OCI-LY1 (cell line): ENCODE measurements around the gene ZBTB43.

Experiments
- EZH2 ChIP-seq: fragments of 200-600 bp; sonication (generic), shearing (Covaris generic); IDR thresholded peaks from 2 replicates; pipeline ENCODE4 v1.8.0; 2017; ENCODE audit warnings: borderline replicate concordance, mixed run types, mild to moderate bottlenecking, antibody characterized with exemption, low read length, moderate library complexity, mixed read lengths
- TF ChIP-seq, protein P1 (sequence below): fragments of 200-600 bp; sonication (generic), shearing (Covaris generic); IDR thresholded peaks from 2 replicates; pipeline ENCODE4 v1.5.1; 2017; ENCODE audit warnings: mild to moderate bottlenecking, antibody characterized with exemption, low read length, moderate library complexity, mixed read lengths

DNA sequence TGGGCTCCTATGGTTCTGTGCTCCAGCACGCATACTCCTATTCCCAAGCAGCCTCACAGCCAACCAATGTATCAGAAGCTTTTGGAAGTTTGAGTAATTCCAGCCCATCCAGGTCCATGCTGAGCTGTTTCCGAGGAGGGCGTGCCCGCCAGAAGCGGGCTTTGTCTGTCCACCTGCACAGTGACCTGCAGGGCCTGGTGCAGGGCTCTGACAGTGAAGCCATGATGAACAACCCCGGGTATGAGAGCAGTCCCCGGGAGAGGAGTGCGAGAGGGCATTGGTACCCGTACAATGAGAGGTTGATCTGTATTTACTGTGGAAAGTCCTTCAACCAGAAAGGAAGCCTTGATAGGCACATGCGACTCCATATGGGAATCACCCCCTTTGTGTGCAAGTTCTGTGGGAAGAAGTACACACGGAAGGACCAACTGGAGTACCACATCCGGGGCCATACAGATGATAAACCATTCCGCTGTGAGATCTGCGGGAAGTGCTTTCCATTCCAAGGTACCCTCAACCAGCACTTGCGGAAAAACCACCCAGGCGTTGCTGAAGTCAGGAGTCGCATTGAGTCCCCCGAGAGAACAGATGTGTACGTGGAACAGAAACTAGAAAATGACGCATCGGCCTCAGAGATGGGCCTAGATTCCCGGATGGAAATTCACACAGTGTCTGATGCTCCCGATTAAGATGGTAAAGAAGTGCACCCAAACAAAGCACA, 75.5 kb downstream of the ZBTB43 start:
- TF ChIP-seq, protein P1, sequence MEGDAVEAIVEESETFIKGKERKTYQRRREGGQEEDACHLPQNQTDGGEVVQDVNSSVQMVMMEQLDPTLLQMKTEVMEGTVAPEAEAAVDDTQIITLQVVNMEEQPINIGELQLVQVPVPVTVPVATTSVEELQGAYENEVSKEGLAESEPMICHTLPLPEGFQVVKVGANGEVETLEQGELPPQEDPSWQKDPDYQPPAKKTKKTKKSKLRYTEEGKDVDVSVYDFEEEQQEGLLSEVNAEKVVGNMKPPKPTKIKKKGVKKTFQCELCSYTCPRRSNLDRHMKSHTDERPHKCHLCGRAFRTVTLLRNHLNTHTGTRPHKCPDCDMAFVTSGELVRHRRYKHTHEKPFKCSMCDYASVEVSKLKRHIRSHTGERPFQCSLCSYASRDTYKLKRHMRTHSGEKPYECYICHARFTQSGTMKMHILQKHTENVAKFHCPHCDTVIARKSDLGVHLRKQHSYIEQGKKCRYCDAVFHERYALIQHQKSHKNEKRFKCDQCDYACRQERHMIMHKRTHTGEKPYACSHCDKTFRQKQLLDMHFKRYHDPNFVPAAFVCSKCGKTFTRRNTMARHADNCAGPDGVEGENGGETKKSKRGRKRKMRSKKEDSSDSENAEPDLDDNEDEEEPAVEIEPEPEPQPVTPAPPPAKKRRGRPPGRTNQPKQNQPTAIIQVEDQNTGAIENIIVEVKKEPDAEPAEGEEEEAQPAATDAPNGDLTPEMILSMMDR = no peak
- no peak for TF ChIP-seq EZH2
